Ectodermal cell (in vitro differentiated cells): Measurements from ENCODE around the gene DDAH2.

Experiments
- H3K27ac ChIP-seq: 2 replicates; pipeline ENCODE4 v1.7.0; 2013; ENCODE audit warnings: mild to moderate bottlenecking, low read depth, low read length; ENCODE audit not compliant: insufficient read depth, poor library complexity, severe bottlenecking
- H3K27me3 ChIP-seq: 2 replicates; pipeline ENCODE4 v1.7.0; 2013; ENCODE audit warnings: mild to moderate bottlenecking, low read length; ENCODE audit not compliant: insufficient read depth, control insufficient read depth, poor library complexity, severe bottlenecking
- H3K36me3 ChIP-seq: one replicate; pipeline ENCODE4 v1.7.0; 2013; ENCODE audit warnings: low read length; ENCODE audit not compliant: control insufficient read depth, insufficient read depth
- H3K4me1 ChIP-seq: one replicate; pipeline ENCODE4 v1.7.0; 2013; ENCODE audit warnings: low read length; ENCODE audit not compliant: control insufficient read depth, insufficient read depth
- H3K4me3 ChIP-seq: 2 replicates; pipeline ENCODE4 v1.7.0; 2013; ENCODE audit warnings: low read depth, low read length, control low read depth; ENCODE audit not compliant: insufficient read depth
- H3K9me3 ChIP-seq: 2 replicates; pipeline ENCODE4 v1.7.0; 2013; ENCODE audit warnings: mild to moderate bottlenecking, low read length, moderate library complexity; ENCODE audit not compliant: control insufficient read depth
- WGBS, 2 experiments: methylation state at CpG; one replicate each; pipeline ENCODE4 v1.1.7; 2013; ENCODE audit warnings: missing lambda C conversion rate in 2 of 2; 5-methylcytosine and 5-hydroxymethylcytosine counted together

DDAH2 gene

GRCh38 chr6:31769684-31770371, 40.7 kb upstream of the DDAH2 start:
- Histone ChIP-seq H3K9me3 (no peaks in the 10 kb centered on the region), H3K4me3 (no peak overlapping the region), H3K36me3 (no peaks in the 10 kb centered on the region), H3K27me3 (no peaks in the 10 kb centered on the region), H3K4me1 (peaks cover 7% of the 10 kb centered on the region), H3K27ac (no peak overlapping the region)
- WGBS, 2 experiments = 76 to 80% methylated on average over 11 to 12 of the region's 12 CpGs

DNA sequence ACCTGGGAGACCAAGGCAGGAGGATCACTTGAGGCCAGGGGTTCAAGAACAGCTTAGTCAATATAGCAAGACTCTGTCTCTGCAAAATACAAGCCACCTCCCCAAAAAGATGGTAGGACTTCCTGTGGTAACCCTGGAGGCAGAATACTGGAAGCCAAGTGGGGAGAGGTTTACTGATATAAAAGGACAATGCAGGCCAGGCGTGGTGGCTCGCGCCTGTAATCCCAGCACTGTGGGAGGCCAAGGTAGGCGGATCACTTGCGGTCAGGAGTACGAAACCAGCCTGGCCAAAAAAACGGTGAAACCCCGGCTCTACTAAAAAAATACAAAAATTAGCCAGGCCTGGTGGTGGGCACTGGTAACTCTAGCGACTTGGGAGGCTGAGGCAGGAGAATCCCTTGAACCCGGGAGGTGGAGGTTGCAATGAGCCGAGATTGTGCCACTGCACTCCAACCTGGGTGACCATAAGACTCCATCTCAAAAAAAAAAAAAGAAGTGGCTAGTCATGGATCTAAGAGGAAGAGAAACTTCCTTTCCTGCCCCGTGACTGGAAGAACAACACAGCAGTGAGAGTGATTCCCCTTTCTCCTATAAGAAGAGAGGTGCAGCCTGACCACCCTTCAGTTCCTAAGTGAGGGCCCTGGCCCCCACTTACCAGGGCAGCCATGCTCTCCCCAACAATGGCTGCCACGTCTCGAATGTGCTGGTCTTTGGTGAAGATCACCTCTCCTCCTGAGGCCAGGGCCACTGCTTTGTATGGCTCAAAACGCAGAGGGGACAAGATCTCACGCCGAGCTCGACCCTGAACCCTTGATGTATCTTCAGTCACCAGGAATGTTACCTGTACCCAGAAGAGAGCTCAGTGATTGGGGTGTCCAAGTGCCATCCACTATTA, 39.5 kb upstream of the DDAH2 start:
- Histone ChIP-seq H3K27me3 (no peaks in the 10 kb centered on the region), H3K27ac (no peak overlapping the region), H3K4me3 (no peak overlapping the region), H3K4me1 (peaks cover 13% of the 10 kb centered on the region), H3K9me3 (no peaks in the 10 kb centered on the region), H3K36me3 (no peaks in the 10 kb centered on the region)
- WGBS, 2 experiments = 92 to 93% methylated on average over 18 of the region's 18 CpGs

- WGBS, 2 experiments = 89 to 92% methylated on average over 6 of the region's 6 CpGs
- Histone ChIP-seq H3K4me3 (no peak overlapping the region), H3K9me3 (no peaks in the 10 kb centered on the region), H3K27ac (no peak overlapping the region), H3K27me3 (no peaks in the 10 kb centered on the region), H3K36me3 (no peaks in the 10 kb centered on the region), H3K4me1 (peaks cover 22% of the 10 kb centered on the region)
Measured at GRCh38 chr6:31767096-31767645, 38.1 kb upstream of the DDAH2 start.

DNA sequence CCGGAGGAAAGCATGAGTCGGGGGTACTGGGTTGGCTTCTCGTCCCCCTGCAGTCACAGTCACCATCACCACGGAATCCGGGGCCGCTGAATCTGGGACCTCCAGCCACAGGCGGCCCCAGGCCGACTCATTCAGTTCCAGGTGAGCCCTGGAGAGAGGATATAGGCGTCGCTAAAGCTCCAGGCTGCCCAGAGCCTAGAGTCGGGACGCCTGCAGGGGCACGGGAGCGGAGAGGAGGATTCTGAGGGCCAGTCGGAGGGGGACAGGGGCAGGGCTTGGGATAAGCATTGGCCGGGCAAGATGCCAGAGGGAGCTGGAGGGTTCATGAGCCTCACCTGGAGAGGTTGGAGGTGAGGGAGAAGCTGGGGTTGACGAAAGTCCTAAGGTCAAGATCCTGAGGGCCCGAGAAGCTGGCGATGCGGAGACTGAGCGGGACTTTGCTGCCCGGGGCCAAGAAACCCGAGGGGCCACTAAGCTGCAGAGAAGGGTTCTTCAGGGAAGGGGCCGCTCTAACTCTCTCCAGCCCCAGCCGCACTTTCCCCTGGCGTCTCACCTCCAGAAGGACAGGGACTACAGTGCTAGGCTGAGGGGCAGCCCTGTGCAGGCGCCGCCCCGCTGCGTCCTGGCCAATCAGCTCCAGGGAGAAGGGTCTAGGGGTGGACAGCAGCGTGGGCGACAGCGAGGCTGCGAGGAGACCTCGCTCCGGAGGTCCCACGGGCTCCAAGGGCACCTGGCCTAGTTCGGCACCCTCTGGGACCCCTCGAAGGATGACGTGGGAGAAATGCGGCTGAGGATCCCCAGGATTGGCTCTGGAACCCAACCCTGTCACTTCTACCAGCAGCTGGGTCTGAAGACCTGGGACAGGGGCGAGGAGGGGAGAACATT, 37.1 kb upstream of the DDAH2 start:
- Histone ChIP-seq H3K9me3 (no peaks in the 10 kb centered on the region), H3K36me3 (no peaks in the 10 kb centered on the region), H3K27ac (no peak overlapping the region), H3K4me1 (peaks cover 22% of the 10 kb centered on the region), H3K27me3 (no peaks in the 10 kb centered on the region), H3K4me3 (no peak overlapping the region)
- 75% methylated on average over 42 of the region's 42 CpGs for WGBS, 2 experiments

DNA sequence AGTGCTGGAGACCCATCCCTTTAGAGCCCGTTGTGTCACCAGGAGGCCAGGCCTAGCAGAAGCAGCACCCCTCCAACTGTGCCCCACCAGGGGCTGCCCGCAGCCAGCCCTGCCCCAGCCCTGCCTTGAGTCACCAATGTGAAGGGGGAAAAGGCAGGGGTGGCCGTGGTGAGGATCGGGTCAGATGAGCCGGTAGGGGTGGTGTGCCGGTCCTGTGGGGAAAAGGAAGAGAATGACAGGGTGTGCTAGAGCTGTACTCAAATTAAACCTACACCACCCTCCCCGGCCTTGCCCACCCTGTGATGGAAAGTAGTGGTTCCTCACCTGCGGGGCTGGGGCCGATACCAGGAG, 36.4 kb upstream of the DDAH2 start:
- H3K9me3 ChIP-seq = no peaks in the 10 kb centered on the region
- no peak overlapping the region for H3K4me3 ChIP-seq
- H3K36me3 ChIP-seq = no peaks in the 10 kb centered on the region
- H3K27ac ChIP-seq = no peak overlapping the region
- peaks cover 22% of the 10 kb centered on the region for H3K4me1 ChIP-seq
- WGBS, 2 experiments = 91 to 94% methylated on average over 9 of the region's 9 CpGs
- H3K27me3 ChIP-seq = no peaks in the 10 kb centered on the region

DNA sequence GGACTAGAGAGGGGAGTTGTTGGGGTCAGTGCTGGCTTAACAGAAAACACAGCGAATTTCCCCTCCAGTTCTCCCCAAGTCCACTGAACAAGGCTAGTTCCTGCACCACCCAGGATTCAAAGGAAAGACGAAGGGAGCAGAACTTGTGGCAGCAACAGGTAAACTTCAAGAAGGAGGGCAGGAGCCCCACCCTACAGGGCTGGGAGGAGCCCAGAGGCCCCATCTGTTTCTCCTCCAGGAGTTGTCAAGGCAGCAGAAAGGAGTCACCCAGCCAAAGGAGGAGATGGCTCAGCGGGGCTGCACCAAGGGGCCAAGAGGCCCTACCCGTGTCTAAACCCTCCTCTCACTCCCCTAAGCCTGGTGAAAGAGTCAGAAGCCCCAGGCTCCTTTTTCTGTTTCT, 35.1 kb upstream of the DDAH2 start:
- Histone ChIP-seq H3K27me3 (no peaks in the 10 kb centered on the region), H3K36me3 (peaks cover 5% of the 10 kb centered on the region), H3K9me3 (no peaks in the 10 kb centered on the region), H3K4me3 (no peak overlapping the region), H3K4me1 (peaks cover 22% of the 10 kb centered on the region), H3K27ac (peak overlapping the region; percentile 22)
- 80 to 82% methylated on average over 4 of the region's 4 CpGs for WGBS, 2 experiments

DNA sequence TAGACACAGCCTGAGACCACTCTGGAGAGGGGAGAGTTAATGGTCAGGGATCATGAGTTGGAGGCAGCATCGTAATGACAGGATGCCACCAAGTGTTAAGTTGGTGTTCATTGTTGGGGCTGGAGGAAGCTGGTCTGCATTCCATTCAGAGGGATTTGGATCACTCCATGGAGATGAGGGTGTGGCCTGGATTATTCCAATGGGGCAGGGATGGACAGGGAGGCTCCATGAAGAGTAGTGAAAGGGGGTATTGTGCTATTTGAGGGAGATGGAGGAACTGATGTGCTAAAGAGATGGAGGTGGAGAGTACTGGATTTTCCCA, 34.5 kb upstream of the DDAH2 start:
- Histone ChIP-seq H3K36me3 (peaks cover 5% of the 10 kb centered on the region), H3K9me3 (no peaks in the 10 kb centered on the region), H3K27me3 (no peaks in the 10 kb centered on the region), H3K27ac (peak overlapping the region; percentile 87), H3K4me1 (peaks cover 22% of the 10 kb centered on the region), H3K4me3 (no peak overlapping the region)
- WGBS, 2 experiments = 2 to 6% methylated on average over 1 of the region's 1 CpG

DNA sequence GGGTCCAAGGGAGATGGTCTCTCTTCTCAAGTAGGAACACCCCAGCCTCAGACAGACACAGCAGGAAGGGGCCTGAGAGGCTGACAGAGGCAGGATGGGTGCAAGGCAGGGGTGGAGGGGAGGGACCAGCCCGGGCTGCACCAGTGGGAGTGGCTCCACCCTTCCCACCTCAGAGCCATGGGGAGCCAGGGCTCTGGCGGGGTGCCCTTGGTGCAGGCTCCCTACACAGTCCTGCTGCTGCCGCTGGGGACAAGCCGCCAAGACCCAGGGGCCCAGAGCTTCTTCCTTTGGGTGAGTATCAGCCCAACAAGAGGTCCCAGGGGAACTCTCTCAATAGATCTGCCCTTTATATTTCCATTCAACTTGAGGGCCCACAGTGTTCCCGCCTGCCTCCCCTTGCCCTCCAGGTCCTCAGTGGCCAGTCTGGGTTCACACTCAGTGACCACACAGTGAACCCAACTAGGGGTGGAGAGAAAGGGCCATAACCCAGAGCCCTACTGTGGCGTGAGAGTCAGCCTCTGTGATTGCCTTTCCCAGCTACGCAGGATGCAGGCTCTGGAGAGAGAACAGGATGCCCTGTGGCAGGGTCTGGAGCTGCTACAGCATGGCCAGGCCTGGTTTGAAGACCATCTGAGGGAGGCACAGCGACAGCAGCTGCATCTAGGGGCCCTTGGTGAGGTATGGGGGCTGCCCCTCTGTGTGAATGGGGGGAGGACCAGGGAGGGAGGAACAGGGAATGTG, 33.9 kb upstream of the DDAH2 start:
- H3K4me1 ChIP-seq = peaks cover 22% of the 10 kb centered on the region
- H3K9me3 ChIP-seq = no peaks in the 10 kb centered on the region
- no peak overlapping the region for H3K4me3 ChIP-seq
- WGBS, 2 experiments = 83 to 85% methylated on average over 8 of the region's 8 CpGs
- H3K36me3 ChIP-seq = peaks cover 5% of the 10 kb centered on the region
- peak overlapping the region; percentile 87 for H3K27ac ChIP-seq
- H3K27me3 ChIP-seq = no peaks in the 10 kb centered on the region

GRCh38 chr6:31762356-31762755, 33.3 kb upstream of the DDAH2 start, which contains the start of gene SAPCD1:
Gene SAPCD1 (plus strand): TSS chr6:31762656. CDS start chr6:31763055, 399 bp downstream.
- 88 to 93% methylated on average over 3 to 4 of the region's 4 CpGs for WGBS, 2 experiments
- Histone ChIP-seq H3K9me3 (no peaks in the 10 kb centered on the region), H3K27me3 (no peaks in the 10 kb centered on the region), H3K36me3 (peaks cover 5% of the 10 kb centered on the region), H3K27ac (peak within 1 kb of the TSS; percentile 87), H3K4me3 (no peak within 1 kb of the TSS), H3K4me1 (peaks cover 22% of the 10 kb centered on the region)
